GM23338 (cell line): ENCODE measurements around the gene SLC48A1. TPM values are rescaled to one million over a fixed set of nuclear protein-coding genes. Genes with fewer than 3 reads are reported as not detected.

Experiments
- ATAC-seq: fragments of 200-7000 bp; cut with Tn5 transposase; 3 replicates; pipeline ENCODE4 v1.9.1; 2020
- DNase-seq: peaks from one replicate; pipeline ENCODE4 v3.0.0-alpha.2; 2015; ENCODE audit warnings: low spot score
- H2AFZ ChIP-seq: fragments of 200-600 bp; sonication (generic); 2 replicates; pipeline ENCODE4 v1.8.0; 2016; ENCODE audit warnings: antibody characterized with exemption, mild to moderate bottlenecking, moderate library complexity
- H3F3A ChIP-seq: fragments of 200-600 bp; sonication (generic); replicated peaks from 2 replicates; pipeline ENCODE4 v1.8.0; 2017; ENCODE audit warnings: antibody characterized with exemption, mixed run types, low read depth
- H3K27ac ChIP-seq: fragments of 200-600 bp; sonication (generic); 2 replicates; pipeline ENCODE4 v1.6.1; 2016; ENCODE audit warnings: low read depth
- H3K27me3 ChIP-seq: fragments of 200-600 bp; sonication (generic); 2 replicates; pipeline ENCODE4 v1.8.0; 2016; ENCODE audit warnings: mild to moderate bottlenecking, mixed run types, moderate library complexity; ENCODE audit not compliant: insufficient read depth
- H3K36me3 ChIP-seq: fragments of 200-600 bp; sonication (generic); 2 replicates; pipeline ENCODE4 v1.8.0; 2016; ENCODE audit warnings: mild to moderate bottlenecking; ENCODE audit not compliant: insufficient read depth
- H3K4me1 ChIP-seq: fragments of 200-600 bp; sonication (generic); 2 replicates; pipeline ENCODE4 v1.8.0; 2016; ENCODE audit warnings: mild to moderate bottlenecking, moderate library complexity; ENCODE audit not compliant: insufficient read depth
- H3K4me2 ChIP-seq: fragments of 200-600 bp; sonication (generic); 2 replicates; pipeline ENCODE4 v1.7.1; 2017; ENCODE audit warnings: mixed run types
- H3K4me3 ChIP-seq: fragments of 200-600 bp; sonication (generic); 2 replicates; pipeline ENCODE4 v1.6.1; 2016; ENCODE audit warnings: mixed run types
- H3K79me2 ChIP-seq: fragments of 200-600 bp; sonication (generic); replicated peaks from 2 replicates; pipeline ENCODE4 v1.8.0; 2017; ENCODE audit warnings: mild to moderate bottlenecking; ENCODE audit not compliant: insufficient read depth
- H3K9me2 ChIP-seq: fragments of 200-600 bp; sonication (generic); 2 replicates; pipeline ENCODE4 v1.8.0; 2017; ENCODE audit not compliant: insufficient read depth
- H4K20me1 ChIP-seq: fragments of 200-600 bp; sonication (generic); replicated peaks from 2 replicates; pipeline ENCODE4 v1.8.0; 2017; ENCODE audit warnings: mild to moderate bottlenecking; ENCODE audit not compliant: insufficient read depth
- H3K27ac Mint-ChIP-seq: 2 replicates; pipeline ENCODE4 v1.8.0; 2020; ENCODE audit warnings: inconsistent platforms, mild to moderate bottlenecking, moderate library complexity, mixed read lengths
- H3K27me3 Mint-ChIP-seq: 3 replicates; pipeline ENCODE4 v1.8.0; 2022; ENCODE audit warnings: low read depth, mild to moderate bottlenecking, moderate library complexity, mixed read lengths, inconsistent platforms; ENCODE audit not compliant: insufficient read depth, poor library complexity
- H3K36me3 Mint-ChIP-seq: 3 replicates; pipeline ENCODE4 v1.8.0; 2021; ENCODE audit warnings: low read depth, mild to moderate bottlenecking, inconsistent platforms, moderate library complexity, mixed read lengths
- H3K4me1 Mint-ChIP-seq: 3 replicates; pipeline ENCODE4 v1.8.0; 2020; ENCODE audit warnings: mild to moderate bottlenecking, inconsistent platforms, mixed read lengths
- H3K4me3 Mint-ChIP-seq: 3 replicates; pipeline ENCODE4 v1.8.0; 2021; ENCODE audit warnings: moderate library complexity, mild to moderate bottlenecking, inconsistent platforms, mixed read lengths
- H3K9me3 Mint-ChIP-seq: 3 replicates; pipeline ENCODE4 v1.8.0; 2020; ENCODE audit warnings: moderate library complexity, mild to moderate bottlenecking, inconsistent platforms, mixed read lengths
- POLR2AphosphoS5 ChIP-seq: IDR thresholded peaks from 2 replicates; pipeline ENCODE4 v1.6.1; 2016; ENCODE audit warnings: antibody characterized with exemption, low read depth
- REST ChIP-seq: IDR thresholded peaks from one replicate; pipeline ENCODE4 v1.6.1; 2018; ENCODE audit warnings: antibody characterized with exemption; ENCODE audit not compliant: unreplicated experiment
- ZNF462 ChIP-seq: fragments of 250-450 bp; sonication (Bioruptor Pico); IDR thresholded peaks from 2 replicates; pipeline ENCODE4 v1.5.0; 2020; ENCODE audit warnings: mild to moderate bottlenecking, moderate library complexity
- polyA plus RNA-seq: library from polyadenylated mRNA; unstranded; fragments of >200 nt; fragmentation: Nextera tagmentation; extraction: Ambion mirVana; gene quantifications from 2 replicates; pipeline ENCODE4 v1.2.1, GENCODE V29; 2016
- total RNA-seq: library from RNA; depleted of rRNA; stranded (reverse); fragments of >200 nt; shearing (Covaris generic); gene quantifications from 2 replicates; pipeline ENCODE4 v1.2.3, GENCODE V29; 2014

Gene SLC48A1
- total and polyA plus RNA-seq, 2 experiments from 2014 or later = 5.8 to 9.0 TPM

DNA sequence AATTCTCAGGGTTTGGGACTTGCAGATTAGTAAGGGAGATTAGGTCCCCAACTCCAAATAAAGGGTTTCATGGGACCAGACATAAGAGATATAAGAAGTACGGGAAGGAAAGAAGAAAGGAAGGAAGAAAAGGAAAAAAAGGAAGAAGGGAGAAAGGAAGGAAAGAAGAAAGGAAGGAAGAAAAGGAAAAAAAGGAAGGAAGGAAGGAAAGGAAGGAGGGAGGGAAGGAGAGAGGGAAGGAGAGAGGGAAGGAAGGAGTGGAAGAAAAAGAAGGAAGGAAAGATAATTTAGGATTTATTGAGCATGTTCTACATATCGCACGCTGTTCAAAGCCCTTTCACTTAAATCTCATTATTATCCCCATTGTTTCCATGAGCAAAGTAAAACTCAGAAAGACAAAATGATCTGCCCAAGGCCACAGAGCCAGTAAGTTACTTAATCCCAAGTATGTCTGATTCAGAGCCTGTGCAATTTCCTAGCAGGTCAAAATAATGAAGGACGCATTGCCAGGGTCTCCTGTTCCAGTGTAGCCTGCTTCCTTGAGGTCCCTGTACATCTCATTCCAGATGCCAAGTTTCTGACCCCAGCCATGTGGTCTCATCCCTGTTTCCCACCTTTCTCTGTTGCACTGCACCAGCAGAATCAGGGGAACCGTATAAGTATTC is 50.5 kb downstream of the SLC48A1 start (continued):
- TF ChIP-seq ZNF462 (CRISPR knock-in tag) (no peak), REST (no peak)

- Mint-ChIP-seq H3K27ac (no peak overlapping the region), H3K9me3 (no peaks in the 10 kb centered on the region), H3K4me3 (no peak overlapping the region), H3K36me3 (no peaks in the 10 kb centered on the region; the same call in 2 of the 3 replicates), H3K4me1 (peaks cover 54% of the 10 kb centered on the region), H3K27me3 (peaks cover 18% of the 10 kb centered on the region)
- H4K20me1 ChIP-seq = no peaks in the 10 kb centered on the region
- DNase-seq = no peak
- H3K9me2 ChIP-seq = 0 out of 2 replicates have a peak, but pooled peaks cover 3% of the 10 kb centered on the region
- H3K27ac ChIP-seq = no peak overlapping the region
- no peak for TF ChIP-seq POLR2AphosphoS5
- peaks cover 41% of the 10 kb centered on the region for H3K4me1 ChIP-seq
- H3F3A ChIP-seq = no peaks in the 10 kb centered on the region; the same call in 1 of the 2 replicates
- peaks cover 6% of the 10 kb centered on the region for H3K79me2 ChIP-seq
- no peak for ATAC-seq
- H2AFZ ChIP-seq = no peak overlapping the region
- no peak overlapping the region for H3K4me3 ChIP-seq
- H3K36me3 ChIP-seq = no peaks in the 10 kb centered on the region
- H3K27me3 ChIP-seq = no peaks in the 10 kb centered on the region
- no peak overlapping the region for H3K4me2 ChIP-seq
Observed at GRCh38 chr12:47824198-47824597, 51.2 kb downstream of the SLC48A1 start.
